Tibial nerve (tissue), 4 donors: Measurements from ENCODE around the gene AGXT. TPM values are rescaled to one million over a fixed set of nuclear protein-coding genes. Genes with fewer than 3 reads are reported as not detected.

Experiments used
- DNase-seq, 2 donors: peaks; one replicate each; pipeline ENCODE4 v3.0.0-alpha.2; 2019; ENCODE audit warnings: low spot score in 2 of 2
- H3K27ac ChIP-seq, 4 donors: fragments of 200-600 bp; sonication (generic) in 3 of 4; one replicate each; pipeline ENCODE4 v1.5.1; 2017 to 2019; ENCODE audit warnings: mild to moderate bottlenecking in 1 of 4
- H3K27me3 ChIP-seq, 2 donors: fragments of 200-600 bp; sonication (generic) in 1 of 2; one replicate each; pipeline versions ENCODE4 v1.5.1 to v1.6.0; 2017 to 2019
- H3K36me3 ChIP-seq, 3 donors: fragments of 200-600 bp; sonication (generic); one replicate each; pipeline ENCODE4 v1.5.1; 2018 to 2019
- H3K4me1 ChIP-seq, 4 donors: fragments of 200-600 bp; sonication (generic) in 3 of 4; one replicate each; pipeline ENCODE4 v1.5.1; 2017 to 2019
- H3K4me3 ChIP-seq, 4 donors: fragments of 200-600 bp; sonication (generic) in 3 of 4; one replicate each; pipeline ENCODE4 v1.5.1; 2017 to 2019; ENCODE audit warnings: mild to moderate bottlenecking in 1 of 4, moderate library complexity in 1 of 4
- H3K9me3 ChIP-seq, 4 donors: fragments of 200-600 bp; sonication (generic) in 3 of 4; one replicate each; pipeline ENCODE4 v1.5.1; 2017 to 2019
- EP300 ChIP-seq, 2 donors: sonication (generic); formaldehyde crosslinking; IDR thresholded peaks; one replicate each; pipeline ENCODE4 v1.6.1; 2017; ENCODE audit warnings: antibody characterized with exemption in 2 of 2, mild to moderate bottlenecking in 1 of 2
- POLR2A ChIP-seq, 2 donors: fragments of 450-650 bp; IDR thresholded peaks; one replicate each; pipeline ENCODE4 v1.6.1; 2017; ENCODE audit warnings: antibody characterized with exemption in 2 of 2, mild to moderate bottlenecking in 2 of 2, moderate library complexity in 2 of 2
- WGBS, 2 donors: methylation state at CpG; one replicate each; pipeline ENCODE4 v1.1.5; 2018; 5-methylcytosine and 5-hydroxymethylcytosine counted together
- total RNA-seq, 4 donors: library from RNA; depleted of rRNA; stranded (reverse); fragments of >200 nt; gene quantifications; one replicate each; pipeline ENCODE4 v1.1.0, GENCODE V29; 2016
- TF ChIP-seq, protein P1 (sequence below), 5 experiments: fragments of 200-600 bp in 3 of 5; fragments of 450-650 bp in 2 of 5; sonication (generic) in 3 of 5; IDR thresholded peaks; one replicate each; pipeline ENCODE4 v1.5.1; 2016 to 2019; ENCODE audit warnings: antibody characterized with exemption in 5 of 5, mild to moderate bottlenecking in 3 of 5, moderate library complexity in 2 of 5

AGXT gene
- total RNA-seq, 4 donors from 2014 or later, result 0.30 TPM; not detected in 3

DNA sequence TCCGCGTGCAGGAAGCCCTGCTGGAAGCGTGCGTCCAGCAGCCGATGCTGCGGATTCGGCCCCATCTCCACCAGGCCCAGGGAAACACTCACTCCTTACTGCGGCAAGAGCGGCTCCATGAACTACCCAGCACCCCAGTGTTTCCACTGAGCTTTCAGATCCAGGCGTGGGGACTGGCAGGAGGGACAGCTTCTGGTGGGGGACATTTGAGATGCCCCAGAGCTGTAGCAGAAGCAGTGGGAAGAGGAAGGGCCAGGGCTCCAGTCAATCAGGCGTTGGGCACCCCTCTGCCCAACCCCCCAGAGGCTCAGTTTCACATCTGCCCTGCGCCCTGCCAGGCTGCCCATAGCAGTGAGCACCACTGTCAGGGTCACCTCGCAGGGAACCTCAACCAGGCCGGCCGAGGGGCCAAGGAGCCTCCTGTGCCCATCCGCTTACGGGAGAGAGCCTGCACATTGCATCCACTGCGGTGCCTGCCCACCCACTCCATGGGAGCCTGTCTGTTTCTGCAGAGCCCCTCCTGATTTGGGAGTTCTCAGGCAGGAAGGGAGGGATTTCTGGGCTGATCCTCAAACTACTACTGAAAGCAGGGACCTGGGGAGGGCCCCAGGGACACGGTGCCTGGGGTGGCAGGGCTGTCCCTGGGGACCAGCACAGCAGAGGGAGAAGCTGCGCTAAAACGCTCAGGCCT lies 4.6 kb downstream of the AGXT start:
- DNase-seq, result no peak
- H3K27ac ChIP-seq, result no peak overlapping the region

DNA sequence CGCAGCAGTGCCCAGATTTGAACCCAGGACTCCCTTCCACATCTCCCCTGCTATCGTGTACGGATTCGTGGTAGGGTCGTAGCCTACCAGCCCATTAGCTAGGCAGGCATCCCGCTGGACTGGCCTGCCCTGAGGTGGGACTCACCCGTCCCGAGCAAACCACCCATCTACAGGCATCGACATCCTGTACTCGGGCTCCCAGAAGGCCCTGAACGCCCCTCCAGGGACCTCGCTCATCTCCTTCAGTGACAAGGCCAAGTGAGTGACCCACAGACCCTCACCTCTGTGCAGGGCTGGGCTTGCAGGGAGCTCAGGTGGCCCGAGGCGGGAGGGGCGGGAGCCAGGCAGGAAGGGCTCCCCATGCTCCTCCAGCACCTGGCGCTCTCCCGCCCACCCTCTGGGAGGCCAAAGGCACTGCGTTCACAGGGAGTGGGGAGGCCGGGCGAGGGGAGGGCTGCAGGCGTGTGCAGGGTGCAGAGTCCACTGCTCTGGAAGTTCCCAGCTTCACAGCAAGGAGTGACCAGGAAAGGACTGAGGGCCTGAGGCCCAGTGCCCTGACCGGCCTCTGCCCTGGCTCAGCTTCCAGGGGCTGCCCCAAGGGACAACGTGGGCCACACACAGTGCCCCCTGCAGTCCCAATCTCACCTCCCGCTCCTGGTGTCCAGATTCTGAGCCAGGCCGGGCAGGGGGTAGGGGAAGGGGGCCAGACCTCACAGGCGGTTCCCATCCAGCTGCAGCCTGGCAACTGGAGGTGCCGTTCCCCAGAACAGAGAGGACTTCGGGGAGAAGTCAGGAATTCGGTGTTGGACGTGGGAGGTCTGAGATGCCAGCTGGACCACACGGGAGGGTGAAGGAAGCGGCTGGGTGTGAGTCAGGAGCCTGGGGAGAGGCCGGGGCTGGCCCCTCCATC lies 5.4 kb downstream of the AGXT start:
- Histone ChIP-seq H3K27ac (no peak overlapping the region), H3K4me1 (peaks cover 0 to 5% (median 0%) of the 10 kb centered on the region in 4 donors), H3K9me3 (no peaks in the 10 kb centered on the region), H3K4me3 (no peak overlapping the region), H3K36me3 (no peaks in the 10 kb centered on the region), H3K27me3 (no peaks in the 10 kb centered on the region)
- DNase-seq, result no peak
- 63 to 66% methylated on average over 20 to 25 of the region's 33 CpGs for WGBS, 2 donors
- TF ChIP-seq POLR2A (IDR thresholded peaks at IDR 0.05), result no peak
- no peak for TF ChIP-seq EP300 (IDR thresholded peaks at IDR 0.05)
- TF ChIP-seq, protein P1, sequence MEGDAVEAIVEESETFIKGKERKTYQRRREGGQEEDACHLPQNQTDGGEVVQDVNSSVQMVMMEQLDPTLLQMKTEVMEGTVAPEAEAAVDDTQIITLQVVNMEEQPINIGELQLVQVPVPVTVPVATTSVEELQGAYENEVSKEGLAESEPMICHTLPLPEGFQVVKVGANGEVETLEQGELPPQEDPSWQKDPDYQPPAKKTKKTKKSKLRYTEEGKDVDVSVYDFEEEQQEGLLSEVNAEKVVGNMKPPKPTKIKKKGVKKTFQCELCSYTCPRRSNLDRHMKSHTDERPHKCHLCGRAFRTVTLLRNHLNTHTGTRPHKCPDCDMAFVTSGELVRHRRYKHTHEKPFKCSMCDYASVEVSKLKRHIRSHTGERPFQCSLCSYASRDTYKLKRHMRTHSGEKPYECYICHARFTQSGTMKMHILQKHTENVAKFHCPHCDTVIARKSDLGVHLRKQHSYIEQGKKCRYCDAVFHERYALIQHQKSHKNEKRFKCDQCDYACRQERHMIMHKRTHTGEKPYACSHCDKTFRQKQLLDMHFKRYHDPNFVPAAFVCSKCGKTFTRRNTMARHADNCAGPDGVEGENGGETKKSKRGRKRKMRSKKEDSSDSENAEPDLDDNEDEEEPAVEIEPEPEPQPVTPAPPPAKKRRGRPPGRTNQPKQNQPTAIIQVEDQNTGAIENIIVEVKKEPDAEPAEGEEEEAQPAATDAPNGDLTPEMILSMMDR (IDR thresholded peaks at IDR 0.05), result no peak

More for the DNA sequence above, 4.6 kb downstream of the AGXT start:
- TF ChIP-seq, protein P1 (IDR thresholded peaks at IDR 0.05), result no peak
- TF ChIP-seq POLR2A (IDR thresholded peaks at IDR 0.05) (no peak), EP300 (IDR thresholded peaks at IDR 0.05) (no peak)
- WGBS, 2 donors, result 79 to 85% methylated on average over 9 to 18 of the region's 21 CpGs
- no peaks in the 10 kb centered on the region for H3K27me3 ChIP-seq
- H3K4me1 ChIP-seq, result peaks cover 0 to 5% (median 0%) of the 10 kb centered on the region in 4 donors
- no peak overlapping the region for H3K4me3 ChIP-seq
- no peaks in the 10 kb centered on the region for H3K36me3 ChIP-seq
- no peaks in the 10 kb centered on the region for H3K9me3 ChIP-seq

DNA sequence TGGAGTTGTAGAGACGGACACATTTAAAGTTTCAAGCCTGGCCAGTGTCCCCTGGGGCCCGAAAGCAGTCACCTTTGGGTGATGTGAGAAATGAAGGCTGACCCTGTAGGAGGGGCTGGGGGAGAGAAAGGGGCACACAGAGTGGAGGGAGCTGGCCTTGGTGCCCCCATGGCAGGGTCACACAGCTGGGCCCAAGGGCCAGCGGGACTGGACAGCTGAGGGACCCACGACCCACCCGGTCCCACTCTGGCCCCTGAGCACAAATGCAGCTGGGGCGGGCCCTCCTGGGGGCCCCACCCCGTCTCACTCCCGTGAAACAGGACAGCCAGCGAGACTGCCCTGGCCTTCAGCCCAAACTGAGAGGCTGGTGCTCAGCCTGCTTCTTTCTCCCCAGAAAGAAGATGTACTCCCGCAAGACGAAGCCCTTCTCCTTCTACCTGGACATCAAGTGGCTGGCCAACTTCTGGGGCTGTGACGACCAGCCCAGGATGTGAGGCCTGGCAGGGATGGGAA lies 6.1 kb downstream of the AGXT start:
- no peaks in the 10 kb centered on the region for H3K9me3 ChIP-seq
- no peak overlapping the region for H3K4me3 ChIP-seq
- TF ChIP-seq, protein P1 (IDR thresholded peaks at IDR 0.05), result no peak
- TF ChIP-seq POLR2A (IDR thresholded peaks at IDR 0.05) (no peak), EP300 (IDR thresholded peaks at IDR 0.05) (no peak)
- H3K27me3 ChIP-seq, result no peaks in the 10 kb centered on the region
- no peaks in the 10 kb centered on the region for H3K36me3 ChIP-seq
- DNase-seq, result no peak
- H3K27ac ChIP-seq, result no peak overlapping the region
- 78 to 84% methylated on average over 7 to 11 of the region's 12 CpGs for WGBS, 2 donors
- H3K4me1 ChIP-seq, result peaks cover 0 to 5% (median 0%) of the 10 kb centered on the region in 4 donors

DNA sequence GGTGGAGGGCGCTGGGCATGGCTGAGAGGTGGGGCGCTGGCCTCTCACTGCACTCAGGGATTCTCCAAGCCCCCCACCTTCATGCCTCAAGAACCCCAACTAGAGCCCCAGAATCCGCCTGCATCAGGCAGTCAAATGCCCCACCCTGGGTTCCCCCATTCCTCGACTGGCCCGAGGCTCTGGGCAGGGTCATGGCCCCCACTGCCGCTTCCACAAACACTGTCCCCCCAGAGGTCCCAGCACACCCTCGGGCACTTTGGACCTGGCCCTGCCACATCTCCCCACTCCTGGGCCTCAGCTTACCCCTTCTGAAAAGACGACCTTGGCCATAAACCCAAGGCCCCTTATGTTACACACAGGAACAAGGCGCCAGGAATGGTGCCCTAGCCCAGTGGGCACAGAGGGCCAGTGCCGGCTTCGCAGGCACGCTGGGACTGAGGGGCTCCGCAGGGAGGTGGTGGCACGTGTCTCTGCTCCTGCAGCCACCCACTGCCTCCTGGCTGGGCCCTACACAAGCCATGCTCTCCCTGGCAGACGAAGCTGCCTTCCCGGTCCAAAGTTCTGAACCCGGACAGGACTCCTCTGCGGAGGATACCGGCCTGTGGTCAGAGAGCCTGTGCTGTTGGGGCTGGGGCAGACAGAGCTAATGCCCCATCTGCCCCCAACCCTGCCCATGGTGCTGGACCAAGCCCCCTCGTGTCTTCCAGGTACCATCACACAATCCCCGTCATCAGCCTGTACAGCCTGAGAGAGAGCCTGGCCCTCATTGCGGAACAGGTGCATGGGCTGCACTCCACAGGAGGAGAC lies 6.8 kb downstream of the AGXT start:
- Histone ChIP-seq H3K36me3 (no peaks in the 10 kb centered on the region), H3K4me3 (no peak overlapping the region), H3K4me1 (peaks cover 0 to 5% (median 0%) of the 10 kb centered on the region in 4 donors), H3K27ac (no peak overlapping the region), H3K27me3 (no peaks in the 10 kb centered on the region), H3K9me3 (no peaks in the 10 kb centered on the region)
- no peak for DNase-seq
- TF ChIP-seq EP300 (IDR thresholded peaks at IDR 0.05) (no peak), POLR2A (IDR thresholded peaks at IDR 0.05) (no peak)
- TF ChIP-seq, protein P1 (IDR thresholded peaks at IDR 0.05), result no peak
- 87 to 92% methylated on average over 18 to 21 of the region's 22 CpGs for WGBS, 2 donors
